Fibroblast of lung (primary cell): ENCODE results near the gene GRM8.

Experiments
- CTCF ChIP-seq, 2 donors: IDR thresholded peaks in 1 of 2; conservative IDR thresholded peaks in 1 of 2; 1 replicate in 1 of 2; 2 replicates in 1 of 2; pipeline ENCODE4 v1.5.1; 2011 to 2012; ENCODE audit warnings: low read length in 2 of 2, control low read depth in 1 of 2, inconsistent platforms in 1 of 2, low read depth in 1 of 2, mild to moderate bottlenecking in 1 of 2
- EZH2 ChIP-seq: IDR thresholded peaks from 2 replicates; pipeline ENCODE4 v1.5.1; 2012; ENCODE audit warnings: low read length, control low read depth, mild to moderate bottlenecking; ENCODE audit errors: missing control alignments

GRCh38 chr7:127107601-127108007 lies 145.1 kb downstream of the GRM8 start:
- peak; percentile 17 to 20 for TF ChIP-seq CTCF (conservative IDR thresholded peaks at IDR 0.05 in 1 of 2, IDR thresholded peaks at IDR 0.05 in 1 of 2; ENCODE audit: low read depth in 1 of 2, low read length in 2 of 2)
- TF ChIP-seq EZH2: no peak
